DND-41 (cell line): Measurements from ENCODE around the gene LIN7C.

Experiments
- ATAC-seq: fragments of 200-7000 bp; cut with Tn5 transposase; 3 replicates; pipeline ENCODE4 v1.9.1; 2021; ENCODE audit warnings: low read depth; ENCODE audit not compliant: insufficient read depth
- DNase-seq: peaks from one replicate; pipeline ENCODE4 v3.0.0-alpha.2; 2020
- H2AFZ ChIP-seq: 2 replicates; pipeline ENCODE4 v1.6.0; 2012; ENCODE audit warnings: low read depth, low read length
- H3K27ac ChIP-seq: 2 replicates; pipeline ENCODE4 v1.5.1; 2012; ENCODE audit warnings: low read length, inconsistent platforms
- H3K27me3 ChIP-seq: fragments of 200-600 bp; sonication (generic); 2 replicates; pipeline ENCODE4 v1.6.0; 2012; ENCODE audit warnings: low read length, mild to moderate bottlenecking, inconsistent platforms; ENCODE audit not compliant: insufficient read depth, poor library complexity
- H3K36me3 ChIP-seq: 2 replicates; pipeline ENCODE4 v1.5.1; 2012; ENCODE audit warnings: low read length, inconsistent platforms; ENCODE audit not compliant: insufficient read depth
- H3K4me1 ChIP-seq: 2 replicates; pipeline ENCODE4 v1.5.1; 2012; ENCODE audit warnings: mild to moderate bottlenecking, low read length; ENCODE audit not compliant: insufficient read depth
- H3K4me2 ChIP-seq: 2 replicates; pipeline ENCODE4 v1.6.0; 2012; ENCODE audit warnings: mild to moderate bottlenecking, moderate library complexity, low read length, inconsistent platforms; ENCODE audit not compliant: insufficient read depth
- H3K4me3 ChIP-seq, 2 experiments: fragments of 200-600 bp in 1 of 2; shearing (Covaris generic) in 1 of 2; 2 replicates each; pipeline ENCODE4 v1.5.1; 2012 to 2016; ENCODE audit warnings: inconsistent platforms in 2 of 2, low read length in 2 of 2, mild to moderate bottlenecking in 2 of 2, low read depth in 1 of 2, moderate library complexity in 1 of 2
- H3K79me2 ChIP-seq: 2 replicates; pipeline ENCODE4 v1.6.0; 2012; ENCODE audit warnings: low read length, inconsistent platforms; ENCODE audit not compliant: insufficient read depth
- H3K9ac ChIP-seq: 2 replicates; pipeline ENCODE4 v1.6.0; 2012; ENCODE audit warnings: low read depth, mild to moderate bottlenecking, inconsistent platforms, low read length, moderate library complexity
- H3K9me3 ChIP-seq: 2 replicates; pipeline ENCODE4 v1.5.1; 2012; ENCODE audit warnings: low read length, moderate library complexity, mild to moderate bottlenecking, inconsistent platforms; ENCODE audit not compliant: insufficient read depth, severe bottlenecking
- H4K20me1 ChIP-seq: 2 replicates; pipeline ENCODE4 v1.6.0; 2012; ENCODE audit warnings: low read length; ENCODE audit not compliant: insufficient read depth
- EZH2 ChIP-seq: IDR thresholded peaks from 3 replicates; pipeline ENCODE4 v1.6.1; 2012; ENCODE audit warnings: borderline replicate concordance, low read depth, mild to moderate bottlenecking, moderate library complexity, low read length, inconsistent platforms; ENCODE audit not compliant: severe bottlenecking
- TF ChIP-seq, protein P1 (sequence below): IDR thresholded peaks from 2 replicates; pipeline ENCODE4 v1.5.1; 2012; ENCODE audit warnings: borderline replicate concordance, low read length, moderate library complexity, mild to moderate bottlenecking; ENCODE audit not compliant: poor library complexity, severe bottlenecking; ENCODE audit errors: extremely low read depth

LIN7C gene

DNA sequence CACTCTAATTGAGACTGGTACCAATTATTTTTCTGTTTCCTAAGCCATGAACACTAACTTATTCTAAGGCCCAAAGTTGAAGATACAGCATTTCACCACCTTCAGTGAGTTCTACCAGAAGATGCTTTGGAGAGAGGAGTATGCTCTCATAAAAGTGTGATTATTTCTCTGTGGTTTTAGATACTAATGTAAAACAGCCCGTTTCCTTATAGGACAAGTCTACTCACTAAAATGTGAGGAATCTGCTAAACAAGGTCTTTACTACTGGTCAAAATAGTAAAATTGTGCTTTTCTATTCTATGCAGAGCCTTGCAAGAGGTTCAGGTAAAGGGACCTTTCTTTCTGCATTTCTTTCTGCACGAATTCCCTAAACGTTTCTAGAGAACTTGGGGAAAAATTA lies 36.4 kb downstream of the LIN7C start:
- no peaks in the 10 kb centered on the region for H3K27me3 ChIP-seq
- no peak overlapping the region for H3K9ac ChIP-seq
- H3K27ac ChIP-seq = no peak overlapping the region
- no peaks in the 10 kb centered on the region for H3K4me1 ChIP-seq
- H3K36me3 ChIP-seq = no peaks in the 10 kb centered on the region
- no peaks in the 10 kb centered on the region for H3K79me2 ChIP-seq
- H3K9me3 ChIP-seq = no peaks in the 10 kb centered on the region
- H3K4me3 ChIP-seq = no peak overlapping the region
- H3K4me2 ChIP-seq = no peak overlapping the region
- TF ChIP-seq, protein P1, sequence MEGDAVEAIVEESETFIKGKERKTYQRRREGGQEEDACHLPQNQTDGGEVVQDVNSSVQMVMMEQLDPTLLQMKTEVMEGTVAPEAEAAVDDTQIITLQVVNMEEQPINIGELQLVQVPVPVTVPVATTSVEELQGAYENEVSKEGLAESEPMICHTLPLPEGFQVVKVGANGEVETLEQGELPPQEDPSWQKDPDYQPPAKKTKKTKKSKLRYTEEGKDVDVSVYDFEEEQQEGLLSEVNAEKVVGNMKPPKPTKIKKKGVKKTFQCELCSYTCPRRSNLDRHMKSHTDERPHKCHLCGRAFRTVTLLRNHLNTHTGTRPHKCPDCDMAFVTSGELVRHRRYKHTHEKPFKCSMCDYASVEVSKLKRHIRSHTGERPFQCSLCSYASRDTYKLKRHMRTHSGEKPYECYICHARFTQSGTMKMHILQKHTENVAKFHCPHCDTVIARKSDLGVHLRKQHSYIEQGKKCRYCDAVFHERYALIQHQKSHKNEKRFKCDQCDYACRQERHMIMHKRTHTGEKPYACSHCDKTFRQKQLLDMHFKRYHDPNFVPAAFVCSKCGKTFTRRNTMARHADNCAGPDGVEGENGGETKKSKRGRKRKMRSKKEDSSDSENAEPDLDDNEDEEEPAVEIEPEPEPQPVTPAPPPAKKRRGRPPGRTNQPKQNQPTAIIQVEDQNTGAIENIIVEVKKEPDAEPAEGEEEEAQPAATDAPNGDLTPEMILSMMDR = no peak
- TF ChIP-seq EZH2 = no peak
- H2AFZ ChIP-seq = no peak overlapping the region
- ATAC-seq = no peak
- DNase-seq = no peak
- no peaks in the 10 kb centered on the region for H4K20me1 ChIP-seq

DNA sequence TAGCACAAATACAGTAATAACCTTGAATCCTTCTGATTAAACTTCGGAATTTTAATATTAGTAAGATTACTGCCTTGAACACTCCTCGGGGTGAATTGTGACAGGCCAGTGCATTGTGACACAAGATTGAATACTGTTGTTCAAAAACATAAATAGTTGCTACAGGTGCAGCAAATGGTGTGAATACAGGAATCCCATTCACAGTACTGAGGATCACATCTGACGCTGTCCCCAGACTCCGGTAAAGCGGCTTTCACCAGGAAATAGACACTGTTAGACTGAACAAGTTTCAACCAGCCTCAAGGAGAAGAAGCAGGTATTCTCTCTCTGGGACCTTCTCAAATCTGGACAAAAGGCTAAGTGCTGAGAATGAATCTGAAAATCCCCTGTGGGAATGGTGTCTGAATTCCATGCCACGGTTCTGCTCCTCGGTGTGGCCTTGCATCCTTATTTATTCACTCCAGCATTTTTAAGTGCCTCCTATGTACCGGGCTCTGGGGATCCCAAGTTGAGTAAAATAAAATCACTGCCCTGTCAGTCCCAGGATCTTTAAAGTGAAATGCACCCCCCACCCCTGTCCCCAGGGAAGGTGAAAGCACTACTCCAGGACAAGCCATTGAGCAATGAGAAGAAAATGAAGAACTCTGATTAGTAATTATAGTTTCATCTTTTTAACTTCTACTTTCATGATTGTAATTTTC lies 37.4 kb downstream of the LIN7C start:
- Histone ChIP-seq H3K4me1 (no peaks in the 10 kb centered on the region), H3K4me2 (no peak overlapping the region), H3K79me2 (no peaks in the 10 kb centered on the region), H3K4me3 (no peak overlapping the region), H3K27ac (no peak overlapping the region), H3K9me3 (no peaks in the 10 kb centered on the region), H4K20me1 (no peaks in the 10 kb centered on the region), H2AFZ (no peak overlapping the region), H3K27me3 (no peaks in the 10 kb centered on the region), H3K9ac (no peak overlapping the region), H3K36me3 (no peaks in the 10 kb centered on the region)
- DNase-seq = no peak
- ATAC-seq = no peak
- TF ChIP-seq EZH2 = no peak
- TF ChIP-seq, protein P1 = no peak

DNA sequence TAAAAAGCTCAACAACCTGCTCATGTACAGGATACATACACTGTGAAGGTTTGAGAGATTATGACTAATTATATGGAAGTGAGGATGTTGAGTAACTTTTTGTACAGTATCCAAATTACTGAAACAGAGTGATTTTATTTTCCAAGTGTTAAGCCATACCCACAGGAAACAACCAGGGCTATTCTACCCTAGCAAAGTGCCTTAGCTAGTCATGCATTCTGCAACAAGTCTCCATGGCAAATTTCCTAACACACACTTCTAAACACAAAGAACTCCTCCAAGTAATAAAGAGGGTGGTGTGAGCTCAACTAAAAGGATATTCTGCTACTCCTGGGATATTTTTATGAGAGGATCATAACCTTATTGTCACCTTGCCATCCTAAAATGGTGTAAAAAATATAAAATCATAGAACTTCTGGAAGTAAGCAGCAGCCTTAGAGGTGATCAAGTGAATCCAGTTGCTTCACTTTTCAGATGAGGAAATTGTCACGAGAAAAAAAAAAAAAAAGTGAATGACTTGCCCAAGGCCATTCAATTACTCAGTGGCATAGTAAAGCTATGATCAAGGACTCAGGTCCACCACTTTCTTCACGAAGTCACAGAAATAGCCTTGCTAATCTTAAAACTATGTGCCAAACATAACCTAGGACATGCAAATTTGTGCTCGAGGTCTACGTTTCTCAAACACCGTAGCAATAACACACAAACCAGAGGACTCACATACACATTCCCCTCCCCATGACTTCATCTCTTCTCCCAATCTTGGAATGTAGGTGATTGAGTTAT lies 38.2 kb downstream of the LIN7C start:
- Histone ChIP-seq H3K4me3 (no peak overlapping the region), H4K20me1 (no peaks in the 10 kb centered on the region), H3K4me2 (no peak overlapping the region), H3K27me3 (no peaks in the 10 kb centered on the region), H3K79me2 (no peaks in the 10 kb centered on the region), H2AFZ (no peak overlapping the region), H3K4me1 (no peaks in the 10 kb centered on the region), H3K9me3 (no peaks in the 10 kb centered on the region), H3K9ac (no peak overlapping the region), H3K27ac (no peak overlapping the region), H3K36me3 (no peaks in the 10 kb centered on the region)
- TF ChIP-seq, protein P1 = no peak
- TF ChIP-seq EZH2 = no peak
- DNase-seq (no peak), ATAC-seq (no peak)
